Measurements from ENCODE around the gene OR51B5.

DNA sequence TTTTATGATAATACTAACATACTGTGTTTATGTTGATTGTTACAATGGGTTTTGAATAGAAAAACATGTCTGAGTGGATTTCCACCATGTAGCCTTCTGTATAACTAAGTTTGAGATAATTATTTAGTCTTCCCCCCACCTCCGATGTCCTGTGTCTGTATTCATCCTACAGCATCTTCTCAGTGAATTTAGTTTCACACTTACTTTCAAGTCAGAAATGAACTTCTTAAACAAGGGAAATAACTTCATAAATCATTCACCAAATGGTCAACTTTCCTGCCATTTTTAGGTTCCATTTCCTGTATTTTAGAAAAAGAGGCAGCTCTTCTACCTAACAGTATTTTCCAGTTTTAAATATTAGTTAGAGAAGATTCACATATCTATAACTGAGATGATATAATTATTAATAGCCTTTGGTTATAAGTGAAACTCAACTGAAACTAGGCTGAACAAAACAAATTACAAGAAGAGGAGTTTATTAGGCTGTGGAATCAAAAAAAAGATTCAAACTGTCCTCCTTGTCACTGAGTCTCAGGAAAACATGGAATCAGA lies 3.5 kb downstream of the OR51B5 start:
- TF ChIP-seq GATA2 (IDR thresholded peaks at IDR 0.05; ENCODE audit: low read depth, low read length) (no peak), GATA3 (IDR thresholded peaks at IDR 0.05; ENCODE audit: low read depth, low read length) (no peak)
